ENCODE results near the gene STK35.

GRCh38 chr20:2101057-2101864 is at the start of gene STK35:
- TF ChIP-seq EZH2phosphoT487 (IDR thresholded peaks at IDR 0.05; ENCODE audit: unreplicated experiment) = no peak
- TF ChIP-seq, protein P1, sequence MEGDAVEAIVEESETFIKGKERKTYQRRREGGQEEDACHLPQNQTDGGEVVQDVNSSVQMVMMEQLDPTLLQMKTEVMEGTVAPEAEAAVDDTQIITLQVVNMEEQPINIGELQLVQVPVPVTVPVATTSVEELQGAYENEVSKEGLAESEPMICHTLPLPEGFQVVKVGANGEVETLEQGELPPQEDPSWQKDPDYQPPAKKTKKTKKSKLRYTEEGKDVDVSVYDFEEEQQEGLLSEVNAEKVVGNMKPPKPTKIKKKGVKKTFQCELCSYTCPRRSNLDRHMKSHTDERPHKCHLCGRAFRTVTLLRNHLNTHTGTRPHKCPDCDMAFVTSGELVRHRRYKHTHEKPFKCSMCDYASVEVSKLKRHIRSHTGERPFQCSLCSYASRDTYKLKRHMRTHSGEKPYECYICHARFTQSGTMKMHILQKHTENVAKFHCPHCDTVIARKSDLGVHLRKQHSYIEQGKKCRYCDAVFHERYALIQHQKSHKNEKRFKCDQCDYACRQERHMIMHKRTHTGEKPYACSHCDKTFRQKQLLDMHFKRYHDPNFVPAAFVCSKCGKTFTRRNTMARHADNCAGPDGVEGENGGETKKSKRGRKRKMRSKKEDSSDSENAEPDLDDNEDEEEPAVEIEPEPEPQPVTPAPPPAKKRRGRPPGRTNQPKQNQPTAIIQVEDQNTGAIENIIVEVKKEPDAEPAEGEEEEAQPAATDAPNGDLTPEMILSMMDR (conservative IDR thresholded peaks at IDR 0.05; ENCODE audit: low read depth in 2 of 2) = no peak
- TF ChIP-seq EZH2 (IDR thresholded peaks at IDR 0.05; ENCODE audit: low read depth, unreplicated experiment) = no peak
- TF ChIP-seq CREB1 (CRISPR knock-in tag; IDR thresholded peaks at IDR 0.05; ENCODE audit: low read depth) = no peak
